ENCODE results near the gene ROR2. TPM values are rescaled to one million over a fixed set of nuclear protein-coding genes. Genes with fewer than 3 reads are reported as not detected.

Gene ROR2
- total RNA-seq, 1 donor from 2014 or later: 3.8 TPM

GRCh38 chr9:91967259-91967658 is 17.2 kb upstream of the ROR2 start:
- Histone ChIP-seq H3K4me3 (no peak overlapping the region), H3K27me3 (ENCODE audit: low read depth) (no peaks in the 10 kb centered on the region), H3K9me3 (peaks cover 4% of the 10 kb centered on the region), H3K4me1 (no peaks in the 10 kb centered on the region), H3K27ac (no peak overlapping the region), H3K36me3 (no peaks in the 10 kb centered on the region)
- intact Hi-C loops (cut with DNase I): no loop called here
- DNase-seq (no peak), ATAC-seq (no peak)
- TF ChIP-seq CTCF (IDR thresholded peaks at IDR 0.05): no peak

- H3K4me3 ChIP-seq: no peak overlapping the region
- peaks cover 4% of the 10 kb centered on the region for H3K9me3 ChIP-seq
- H3K27ac ChIP-seq: no peak overlapping the region
- H3K36me3 ChIP-seq: no peaks in the 10 kb centered on the region
- no peaks in the 10 kb centered on the region for H3K27me3 ChIP-seq (ENCODE audit: low read depth)
- no peak for TF ChIP-seq CTCF (IDR thresholded peaks at IDR 0.05)
- no peaks in the 10 kb centered on the region for H3K4me1 ChIP-seq
- DNase-seq (no peak), ATAC-seq (no peak)
- intact Hi-C loops (cut with DNase I): no loop called here
These were observed 16.5 kb upstream of the ROR2 start for GRCh38 chr9:91966503-91966902.

GRCh38 chr9:91963711-91964240 is 13.7 kb upstream of the ROR2 start:
- intact Hi-C loops (cut with DNase I): no loop called here
- ATAC-seq: no peak
- TF ChIP-seq CTCF (IDR thresholded peaks at IDR 0.05): no peak

GRCh38 chr9:91960367-91960766 is 10.3 kb upstream of the ROR2 start:
- no peak overlapping the region for H3K4me3 ChIP-seq
- H3K27me3 ChIP-seq (ENCODE audit: low read depth): peaks cover 4% of the 10 kb centered on the region
- DNase-seq (no peak), ATAC-seq (no peak)
- intact Hi-C loops (cut with DNase I): no loop called here
- no peak for TF ChIP-seq CTCF (IDR thresholded peaks at IDR 0.05)
- no peaks in the 10 kb centered on the region for H3K4me1 ChIP-seq
- no peak overlapping the region for H3K27ac ChIP-seq
- peaks cover 4% of the 10 kb centered on the region for H3K9me3 ChIP-seq
- H3K36me3 ChIP-seq: no peaks in the 10 kb centered on the region

More at GRCh38 chr9:91963711-91964240, 13.7 kb upstream of the ROR2 start:
- no peak for DNase-seq
- H3K4me1 ChIP-seq: no peaks in the 10 kb centered on the region
- peaks cover 4% of the 10 kb centered on the region for H3K9me3 ChIP-seq
- no peak overlapping the region for H3K27ac ChIP-seq
- H3K27me3 ChIP-seq (ENCODE audit: low read depth): no peaks in the 10 kb centered on the region
- H3K36me3 ChIP-seq: no peaks in the 10 kb centered on the region
- H3K4me3 ChIP-seq: no peak overlapping the region

GRCh38 chr9:91958174-91958573 is 8.1 kb upstream of the ROR2 start:
- Histone ChIP-seq H3K9me3 (no peaks in the 10 kb centered on the region), H3K4me1 (no peaks in the 10 kb centered on the region), H3K27me3 (ENCODE audit: low read depth) (peaks cover 4% of the 10 kb centered on the region), H3K36me3 (no peaks in the 10 kb centered on the region), H3K4me3 (no peak overlapping the region), H3K27ac (no peak overlapping the region)
- TF ChIP-seq CTCF (IDR thresholded peaks at IDR 0.05): no peak
- intact Hi-C loops (cut with DNase I): no loop called here
- ATAC-seq (no peak), DNase-seq (no peak)

Data from lower lobe of right lung (tissue), 2 donors.